HUDEP-2 (cell line): ENCODE measurements around the gene C1QTNF1.
A peak's percentile ranks its signal among the peaks of the same experiment; 100 is the strongest.

Source experiments
- DNase-seq, 76 experiments: peaks; one replicate each; lab custom pipeline; 2025; ENCODE audit not compliant: unreplicated experiment in 76 of 76; lab: John Stamatoyannopoulos, UW

C1QTNF1 gene

GRCh38 chr17:78992542-78993212, 31.3 kb upstream of the C1QTNF1 start:
- DNase-seq = peak in 9 of 76 experiments; percentile 4 to 37 (median 11)

DNA sequence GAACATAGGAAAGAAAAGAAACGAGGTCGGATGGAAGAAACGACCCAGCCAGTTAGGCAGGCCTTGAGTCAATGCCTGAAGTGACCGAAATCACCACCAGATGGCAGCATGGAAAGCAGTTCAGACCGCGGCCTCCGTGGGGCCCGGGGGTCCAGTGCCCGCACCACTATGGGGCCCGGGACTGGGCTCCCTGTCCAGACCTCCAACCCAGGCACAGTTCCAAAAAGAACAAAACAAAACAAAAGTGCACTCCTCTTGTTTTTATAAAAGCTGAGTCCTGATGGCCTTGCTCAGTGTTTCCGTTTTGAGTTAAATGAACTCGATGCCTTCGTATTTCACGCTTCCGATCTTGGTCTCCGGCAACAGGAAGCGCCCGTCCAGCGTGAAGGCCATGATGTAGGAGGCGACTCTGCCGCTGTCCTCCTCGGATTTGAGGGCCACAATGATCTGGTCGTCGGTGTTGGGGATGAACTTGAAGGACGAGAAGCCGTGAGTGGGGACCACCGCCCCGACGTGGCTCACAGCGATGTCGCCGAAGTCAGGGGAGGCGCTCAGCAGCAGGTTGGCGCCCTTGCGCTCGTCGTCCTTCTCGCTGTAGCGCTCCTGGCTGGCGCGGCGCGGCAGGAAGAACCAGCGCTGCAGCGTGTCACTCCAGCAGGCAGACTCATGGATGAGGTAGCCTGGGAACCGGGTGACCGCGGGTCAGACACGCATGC, 30.6 kb upstream of the C1QTNF1 start:
- DNase-seq = peak in 34 of 76 experiments; percentile 3 to 60 (median 26)

DNA sequence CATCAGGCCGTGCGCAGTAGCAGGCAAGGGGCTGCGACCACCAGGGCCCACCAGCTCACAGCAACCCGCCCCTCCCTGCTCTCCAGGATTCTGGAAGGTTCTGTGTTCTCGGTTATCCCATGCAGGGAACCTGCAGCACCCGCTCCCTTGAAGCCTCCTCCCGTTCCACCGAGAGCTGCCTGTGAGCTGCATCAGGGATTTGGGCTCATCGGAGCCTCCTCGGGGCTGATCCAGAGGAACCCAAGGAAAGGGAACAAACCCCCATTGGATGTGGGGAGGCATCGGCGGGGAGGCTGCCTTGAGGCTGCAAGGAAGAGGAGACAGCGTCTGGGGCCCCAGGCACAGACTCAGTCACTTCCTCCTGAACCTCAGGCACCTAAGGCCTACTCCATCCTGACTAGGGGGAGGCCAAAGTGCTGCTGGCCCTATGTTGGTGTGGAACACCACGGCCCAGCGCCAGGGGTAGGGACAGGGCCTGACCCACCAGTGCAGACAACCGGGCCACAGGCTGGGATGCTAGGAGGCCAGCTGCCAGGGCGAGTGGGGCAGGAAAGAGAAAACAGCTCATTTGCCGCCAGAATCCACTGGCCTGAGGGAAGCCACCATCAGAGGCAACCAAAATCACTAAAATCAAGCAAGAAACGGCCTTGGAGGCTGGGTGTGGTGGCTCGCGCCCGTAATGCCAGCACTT, 29.8 kb upstream of the C1QTNF1 start:
- DNase-seq = no peak

DNA sequence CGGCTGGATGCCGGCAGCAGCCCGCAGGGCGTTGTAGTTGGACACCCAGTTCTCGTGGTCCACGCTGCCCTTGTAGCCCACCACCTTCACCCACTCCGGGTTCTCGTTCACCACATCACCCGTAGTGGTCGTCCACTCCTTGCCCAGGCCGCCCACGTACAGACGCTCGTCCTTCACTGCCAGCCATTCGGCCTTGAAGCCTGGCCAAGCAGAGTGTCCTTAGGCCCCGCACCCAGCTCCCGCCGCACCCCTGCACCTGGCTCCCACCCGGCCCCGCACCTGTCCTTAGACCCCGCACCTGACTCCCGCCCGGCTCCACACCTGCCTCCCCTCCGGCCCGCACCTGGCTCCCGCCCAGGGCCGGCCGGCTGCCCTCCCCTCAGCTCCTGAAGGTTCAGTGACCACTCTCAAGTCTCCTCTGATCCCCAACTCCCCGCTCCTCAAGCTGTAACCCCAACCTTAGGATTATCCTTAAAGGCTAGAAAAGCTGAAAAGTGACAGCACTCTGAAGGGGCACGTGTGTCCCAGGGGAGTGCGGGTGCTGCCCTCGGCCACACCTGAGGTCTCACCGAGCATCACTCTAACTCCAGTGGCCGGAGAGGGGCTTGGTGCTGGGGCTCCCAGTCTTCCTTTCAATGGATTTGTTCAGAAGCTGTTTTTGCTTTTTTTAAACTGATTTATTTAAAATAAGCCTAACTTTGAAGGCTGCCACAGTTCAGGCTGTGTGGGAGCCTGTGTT, 28.8 kb upstream of the C1QTNF1 start:
- DNase-seq = no peak

DNA sequence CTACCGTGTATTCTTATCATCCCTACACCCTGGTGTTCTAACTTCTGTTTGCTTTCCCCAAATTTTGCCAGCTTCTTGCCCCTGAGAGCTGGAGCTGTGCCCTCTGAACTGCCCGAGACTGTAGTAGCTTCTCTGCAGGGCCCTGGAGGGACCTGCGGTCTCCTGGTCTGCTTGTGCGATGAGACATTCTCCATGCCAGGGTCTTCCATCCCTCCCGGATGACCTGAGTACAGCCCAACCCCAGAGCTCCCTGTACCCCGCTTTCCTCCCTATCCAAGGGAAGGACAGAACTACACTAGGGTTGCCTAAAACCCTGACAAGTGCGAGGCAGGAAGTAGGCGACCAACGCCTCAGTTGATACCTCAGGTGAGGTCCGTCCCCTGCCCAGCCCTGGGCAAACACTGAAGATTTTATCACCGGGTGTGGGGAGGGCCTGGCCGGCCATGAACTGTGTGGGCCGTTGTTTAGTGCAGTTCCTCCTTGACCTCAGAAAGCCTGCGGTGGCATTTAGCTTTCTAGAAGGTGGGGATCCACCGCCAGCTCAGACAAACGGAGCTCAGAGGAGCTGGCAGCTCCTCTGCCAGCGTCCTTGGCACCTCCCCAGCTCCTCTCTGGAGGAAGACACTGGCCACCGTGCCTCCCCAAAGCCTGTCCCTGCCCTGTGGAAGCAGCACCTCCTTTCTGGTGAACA, 28.1 kb upstream of the C1QTNF1 start:
- peak in 3 of 76 experiments; percentile 1 to 26 (median 13) for DNase-seq

DNA sequence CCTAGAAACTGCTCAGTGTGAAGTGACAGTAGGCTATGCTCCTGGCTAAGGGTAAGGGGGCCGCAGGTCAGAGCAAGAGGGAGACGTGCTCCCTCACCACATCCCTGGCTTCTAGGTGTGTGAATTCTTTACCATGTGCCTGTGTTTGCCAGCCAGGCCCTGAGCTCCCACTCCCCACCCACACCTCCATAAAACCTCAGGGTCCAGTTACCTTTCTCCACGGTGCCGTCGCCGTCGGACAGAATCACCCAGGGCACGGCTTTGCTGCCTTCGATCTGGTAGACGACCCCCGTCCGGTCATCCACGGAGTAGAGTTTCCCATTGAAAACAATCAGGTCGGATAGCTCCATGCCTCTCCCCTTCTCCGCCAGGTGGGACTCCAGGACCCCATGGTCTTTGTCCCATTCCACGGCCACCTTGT, 27.2 kb upstream of the C1QTNF1 start:
- no peak for DNase-seq

GRCh38 chr17:78997231-78997741, 26.7 kb upstream of the C1QTNF1 start:
- no peak for DNase-seq

- DNase-seq = no peak
Measured at GRCh38 chr17:78997881-78998280, 26.1 kb upstream of the C1QTNF1 start.

DNA sequence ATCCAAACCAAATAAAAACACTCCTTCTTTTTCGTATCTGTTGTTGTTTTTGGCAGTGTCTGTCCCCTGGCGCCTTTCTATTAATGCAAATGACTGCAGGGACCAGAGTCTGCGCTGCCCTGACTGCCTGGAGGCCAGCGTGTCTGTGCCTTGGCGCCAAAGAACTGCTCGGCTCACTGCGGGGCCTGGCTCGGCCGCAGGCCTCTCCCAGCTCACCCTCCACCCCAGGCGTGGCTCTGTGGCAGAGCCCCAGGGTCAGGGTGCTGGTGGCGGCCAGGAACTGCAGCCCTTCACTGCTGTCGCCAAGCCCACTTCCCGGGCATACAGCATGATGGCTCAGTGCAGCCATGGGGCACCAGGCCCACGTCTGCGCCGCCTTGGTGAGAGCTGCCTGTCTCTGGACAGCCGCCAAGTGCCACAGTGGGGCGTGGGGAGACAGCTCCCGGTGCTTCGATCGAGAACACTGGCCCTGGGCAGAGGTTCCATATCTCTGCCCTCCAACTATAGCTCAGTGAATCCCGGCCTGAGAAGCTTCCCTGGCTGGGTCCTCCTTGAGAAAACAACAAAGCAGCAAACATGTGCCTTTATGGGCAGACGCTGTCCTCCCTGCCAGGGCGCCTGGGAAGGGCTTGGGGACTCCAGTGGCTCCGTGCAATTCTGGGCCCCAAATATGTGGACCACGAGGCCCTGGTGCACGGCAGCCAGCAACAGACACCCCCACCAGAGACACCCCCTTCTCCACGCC, 25.5 kb upstream of the C1QTNF1 start:
- DNase-seq = peak in 23 of 76 experiments; percentile 9 to 49 (median 23)

DNA sequence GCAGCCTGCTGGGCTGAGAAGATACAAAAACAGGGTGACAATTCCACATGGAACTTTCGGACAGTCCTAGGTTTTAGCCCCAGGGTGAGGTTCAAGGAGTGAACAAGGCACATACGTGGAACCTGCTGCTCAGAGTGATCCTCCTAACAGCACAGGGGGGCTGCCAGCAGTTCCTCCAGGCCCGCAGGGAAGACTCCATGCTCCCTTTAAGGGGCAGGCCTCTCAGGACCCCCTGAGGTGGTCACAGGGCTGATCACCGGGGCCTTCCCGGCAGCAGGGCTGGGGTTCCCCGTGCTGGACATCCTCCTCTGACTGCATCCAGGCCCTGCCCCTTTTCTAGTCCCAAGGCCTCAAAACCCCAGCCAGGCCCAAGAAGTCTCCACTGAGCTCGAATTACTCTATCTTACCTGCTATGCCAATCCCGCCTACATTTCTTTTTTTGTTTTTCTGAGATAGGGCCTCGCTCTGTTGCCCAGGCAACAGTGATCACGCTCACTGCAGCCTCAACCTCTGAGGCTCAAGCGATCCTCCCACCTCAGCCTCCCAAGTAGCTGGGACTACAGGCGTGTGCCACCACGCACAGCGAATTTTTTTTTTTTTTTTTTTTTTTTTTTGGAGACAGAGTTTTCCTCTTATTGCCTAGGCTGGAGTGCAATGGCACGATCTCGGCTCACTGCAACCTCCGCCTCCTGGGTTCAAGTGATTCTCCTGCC, 24.8 kb upstream of the C1QTNF1 start:
- DNase-seq = no peak

DNA sequence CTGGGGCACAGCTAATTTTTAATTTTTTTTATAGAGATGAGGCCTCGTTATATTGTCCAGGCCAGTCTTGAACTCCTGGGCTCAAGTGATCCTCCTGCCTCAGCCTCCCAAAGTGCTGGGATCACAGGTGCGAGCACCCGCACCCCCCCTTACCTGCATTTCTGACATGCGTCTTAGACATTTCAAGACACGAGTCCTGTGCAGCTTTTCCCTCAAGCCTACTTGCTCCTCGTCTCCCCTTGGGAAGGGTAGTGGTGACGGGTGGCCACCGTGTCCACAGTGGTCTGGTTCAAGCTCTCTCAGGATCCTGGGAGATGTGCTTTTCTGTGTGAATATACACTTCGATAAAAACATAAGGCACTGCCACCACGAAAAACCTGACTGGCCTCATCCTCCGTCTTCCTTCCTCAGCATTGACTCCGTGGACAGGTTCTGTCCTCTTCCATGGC, 24.0 kb upstream of the C1QTNF1 start:
- DNase-seq = no peak

DNA sequence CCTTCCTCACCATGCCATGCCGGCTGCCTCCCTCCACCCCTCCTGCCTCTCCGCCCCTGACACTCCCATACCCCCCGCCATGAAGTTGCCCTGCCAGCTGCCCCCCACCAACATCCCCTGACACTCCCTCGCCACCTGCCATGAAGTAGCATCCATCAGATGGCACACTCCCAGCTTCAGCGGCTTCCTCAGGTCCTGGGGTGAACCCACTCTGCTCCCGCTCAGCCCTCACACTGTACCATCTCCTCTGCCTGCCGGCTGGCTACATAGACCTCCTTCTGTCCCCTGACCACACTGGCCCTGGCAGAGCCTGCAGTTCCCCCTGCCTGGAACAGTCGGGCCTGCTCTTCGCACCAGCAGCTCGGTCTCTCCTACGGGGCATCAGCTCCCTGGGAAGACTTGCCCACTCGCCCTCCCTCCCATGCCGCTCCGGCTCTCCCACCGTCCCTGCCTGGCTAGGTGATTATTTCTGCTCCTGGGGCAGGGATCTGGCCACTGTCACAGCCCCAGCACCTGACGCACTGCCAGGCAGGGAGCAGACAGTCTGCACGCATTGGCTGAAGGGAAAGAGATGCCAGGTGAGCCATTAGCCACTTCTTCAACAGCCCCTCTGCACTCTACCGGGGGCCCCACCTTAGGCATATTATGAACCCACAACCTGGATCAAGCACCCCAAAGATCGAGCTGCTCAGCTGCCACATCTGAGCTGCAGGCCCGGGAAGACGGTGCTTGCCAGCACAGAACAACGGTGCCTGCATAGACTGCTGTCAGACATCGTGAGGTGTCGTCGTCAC, 23.4 kb upstream of the C1QTNF1 start:
- no peak for DNase-seq

GRCh38 chr17:79001190-79002020, 22.6 kb upstream of the C1QTNF1 start:
- DNase-seq = no peak

GRCh38 chr17:79002291-79002690, 21.7 kb upstream of the C1QTNF1 start:
- no peak for DNase-seq

GRCh38 chr17:79002796-79003593, 21.0 kb upstream of the C1QTNF1 start:
- no peak for DNase-seq

DNA sequence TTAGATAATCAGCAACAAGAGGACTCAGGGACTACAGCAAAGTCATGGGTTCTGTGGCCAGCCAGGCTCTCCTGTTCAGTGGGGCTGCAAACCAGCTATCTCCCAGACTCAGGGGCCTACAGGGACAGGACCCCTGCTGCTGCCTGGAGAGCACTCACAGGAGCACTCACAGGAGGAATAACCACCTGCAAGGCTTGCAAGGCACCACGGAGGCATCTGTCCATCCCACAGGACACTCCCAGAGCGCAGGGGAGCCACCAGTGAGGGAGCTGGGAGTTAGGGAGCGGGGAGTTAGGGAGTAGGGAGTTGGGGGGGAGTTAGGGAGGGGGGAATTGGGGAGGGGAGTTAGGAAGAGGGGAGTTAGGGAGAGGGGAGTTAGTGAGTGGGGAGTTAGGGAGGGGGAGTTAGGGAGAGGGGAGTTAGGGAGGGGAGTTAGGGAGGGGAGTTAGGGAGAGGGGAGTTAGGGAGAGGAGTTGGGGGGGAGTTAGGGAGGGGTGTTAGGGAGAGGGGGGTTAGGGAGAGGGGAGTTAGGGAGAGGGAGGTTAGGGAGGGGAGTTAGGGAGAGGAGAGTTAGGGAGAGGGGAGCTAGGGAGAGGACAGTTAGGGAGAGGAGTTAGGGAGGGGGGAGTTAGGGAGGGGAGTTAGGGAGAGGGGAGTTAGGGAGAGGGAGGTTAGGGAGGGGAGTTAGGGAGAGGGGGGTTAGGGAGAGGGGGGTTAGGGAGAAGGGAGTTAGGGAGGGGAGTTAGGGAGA, 20.1 kb upstream of the C1QTNF1 start:
- DNase-seq = no peak
